Heart left ventricle (tissue), 16 donors: ENCODE results near the gene MRPS15. TPM values are rescaled to one million over a fixed set of nuclear protein-coding genes. Genes with fewer than 3 reads are reported as not detected.
A peak's percentile ranks its signal among the peaks of the same experiment; 100 is the strongest.

ENCODE experiments used
- ATAC-seq, 4 donors: fragments of 200-7000 bp; cut with Tn5 transposase; one replicate each; pipeline ENCODE4 v1.9.1; 2020 to 2022; ENCODE audit warnings: moderate library complexity in 4 of 4, mild to moderate bottlenecking in 3 of 4, moderate number of reproducible peaks in 1 of 4
- DNase-seq, 5 donors: peaks; one replicate each; pipeline ENCODE4 v3.0.0-alpha.2; 2020
- H3K27ac ChIP-seq, 12 donors: fragments of 200-600 bp; sonication (generic) in 4 of 12; one replicate each; pipeline versions ENCODE4 v1.5.0 to v1.8.0; 2016 to 2022; ENCODE audit warnings: mild to moderate bottlenecking in 2 of 12
- H3K27me3 ChIP-seq, 9 donors: fragments of 200-600 bp; sonication (generic) in 2 of 9; one replicate each; pipeline versions ENCODE4 v1.5.1 to v1.8.0; 2016 to 2022; ENCODE audit warnings: mild to moderate bottlenecking in 3 of 9
- H3K36me3 ChIP-seq, 9 donors: fragments of 200-600 bp; sonication (generic) in 2 of 9; one replicate each; pipeline versions ENCODE4 v1.5.0 to v1.8.0; 2018 to 2022; ENCODE audit warnings: mild to moderate bottlenecking in 2 of 9
- H3K4me1 ChIP-seq, 12 donors: fragments of 200-600 bp; sonication (generic) in 4 of 12; one replicate each; pipeline versions ENCODE4 v1.5.0 to v1.8.0; 2016 to 2022; ENCODE audit warnings: mild to moderate bottlenecking in 3 of 12
- H3K4me3 ChIP-seq, 12 donors: fragments of 200-600 bp; sonication (generic) in 4 of 12; one replicate each; pipeline versions ENCODE4 v1.5.0 to v1.8.0; 2017 to 2022; ENCODE audit warnings: mild to moderate bottlenecking in 9 of 12, moderate library complexity in 4 of 12
- H3K9me3 ChIP-seq, 12 donors: fragments of 200-600 bp; sonication (generic) in 4 of 12; one replicate each; pipeline versions ENCODE4 v1.5.0 to v1.8.0; 2016 to 2022; ENCODE audit warnings: mild to moderate bottlenecking in 1 of 12
- CTCF ChIP-seq, 12 donors: fragments of 200-600 bp; sonication (generic) in 4 of 12; IDR thresholded peaks; one replicate each; pipeline versions ENCODE4 v1.5.0 to v1.8.0; 2018 to 2022; ENCODE audit warnings: antibody characterized with exemption in 12 of 12, mild to moderate bottlenecking in 5 of 12
- POLR2A ChIP-seq, 2 donors: fragments of 450-650 bp; IDR thresholded peaks; one replicate each; pipeline ENCODE4 v1.6.1; 2017; ENCODE audit warnings: antibody characterized with exemption in 2 of 2, mild to moderate bottlenecking in 2 of 2, moderate library complexity in 2 of 2
- WGBS, 4 donors: extraction: QIAGEN DNeasy Blood & Tissue Kit in 2 of 4; methylation state at CpG; one replicate each; pipeline versions ENCODE4 v1.1.5 to v1.1.7; 2013 to 2018; 5-methylcytosine and 5-hydroxymethylcytosine counted together
- intact Hi-C, 10 donors: fragments of 100-400 bp; cut with DNase I; formaldehyde crosslinking; loops; one replicate each; pipeline versions ENCODE4 v1.11.1 to v1.14.2; 2022
- polyA plus RNA-seq, 2 donors: library from polyadenylated mRNA; stranded (reverse); fragments of 200-250 nt; gene quantifications; one replicate each; pipeline ENCODE4 v1.2.3, GENCODE V29; 2013
- total RNA-seq, 9 donors: library from RNA; depleted of rRNA in 2 of 9; stranded (reverse); fragments of >200 nt in 2 of 9; fragmentation: NEBNext Ultra II Directional in 3 of 9; extraction: Animal tissue kit (Norgen Biotek cat#: 25700) in 3 of 9; gene quantifications; one replicate each; pipeline versions ENCODE4 v1.1.0 to v1.2.4, GENCODE V29; 2016 to 2023
- donor health status: ischemic (EF 13 %, LVEDD 7.1; RV severe dilation, severe dysfunction).
- donor health status: healthy with polysubstance abuse.
- donor health status: DM: no; HTN: yes; CAD: no.
- donor health status: DM: no; HTN: no; CAD: no.
- donor health status: ischemic (EF 25% LVEDD 6.9; RV normal size, moderate dysfunction).
- donor health status: ischemic (EF 25% LVEDD 5.7; RV mildly dilated, moderate dysfunction).
- donor health status: healthy.
- donor health status: DM: yes; HTN: yes; CAD: no.
- donor health status: ischemic (EF 35%, LVEDD 5.7; RV mildly dilated, moderate dysfunction).
- donor health status: nonischemic (EF 11% LVEDD 7.7; RV severe dilation, severe dysfunction).
- donor health status: DM: yes; HTN: yes; CAD: no.
- donor health status: PGD.
- donor health status: ischemic (EF 29% LVEDD 5.4; RV normal size, mild dysfunction).
- donor health status: nonischemic (EF 23%, LVEDD 6.1; RV moderate dilation, normal function).

Gene MRPS15
- total and polyA plus RNA-seq, 11 donors, result 83.5 to 396 (median 108) TPM

DNA sequence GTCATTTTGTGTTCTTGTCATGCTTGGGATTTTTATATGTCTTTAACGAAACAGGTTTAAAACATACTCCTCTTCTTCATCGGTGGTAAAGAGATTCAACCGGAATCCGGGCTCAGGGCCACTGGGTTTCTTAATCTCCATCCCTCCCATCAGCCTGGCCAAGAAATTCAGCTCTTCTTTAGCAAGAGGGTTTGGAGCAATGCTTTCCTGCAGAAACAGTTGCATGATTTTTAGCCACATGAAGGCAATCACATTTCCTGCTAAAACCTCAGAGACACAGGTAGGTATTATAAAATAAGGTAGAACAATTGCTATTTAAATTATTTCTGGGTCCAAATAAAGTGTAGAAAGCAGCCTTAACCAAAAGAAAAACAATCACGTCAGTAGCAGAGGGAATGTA is 43.8 kb downstream of the MRPS15 start:
- Histone ChIP-seq H3K27me3 (no peaks in the 10 kb centered on the region), H3K9me3 (no peaks in the 10 kb centered on the region), H3K4me1 (peaks cover 0 to 21% (median 8%) of the 10 kb centered on the region in 12 donors), H3K4me3 (no peak overlapping the region), H3K36me3 (peaks cover 0 to 37% (median 15%) of the 10 kb centered on the region in 9 donors), H3K27ac (peak overlapping the region in 1 of 12 donors; percentile 33)
- no peak for DNase-seq
- no peak for ATAC-seq
- intact Hi-C loops, result loop anchor here (1.0 to 5.0 kb wide), 9 partner anchors 78 to 323 kb away; partner anchors contain the start of genes SH3D21 (in 1 of the 10) and TRAPPC3 (in 1 of the 10)
- 31 to 53% (median 38%) methylated on average over 5 of the region's 5 CpGs for WGBS, 4 donors
- TF ChIP-seq POLR2A (IDR thresholded peaks at IDR 0.05) (no peak), CTCF (IDR thresholded peaks at IDR 0.05) (no peak)

DNA sequence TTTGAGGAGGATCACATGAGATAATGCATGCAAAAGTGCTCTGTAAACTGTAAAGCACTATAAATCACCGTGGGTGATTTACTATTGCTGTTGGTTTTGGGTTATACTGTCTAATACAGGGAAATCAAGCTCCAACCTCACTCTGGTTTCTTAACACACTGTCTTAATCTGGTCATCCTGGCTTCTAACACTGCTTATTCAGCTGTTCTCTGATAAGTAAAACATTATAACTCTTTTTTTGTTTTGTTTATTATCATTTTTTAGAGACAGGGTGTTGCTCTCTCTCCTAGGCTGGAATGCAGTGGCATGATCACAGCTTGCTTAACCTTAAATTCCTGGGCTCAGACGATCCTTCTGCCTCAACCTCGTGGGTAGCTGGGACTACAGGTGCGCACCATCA is 44.6 kb downstream of the MRPS15 start:
- Histone ChIP-seq H3K36me3 (peaks cover 0 to 30% (median 15%) of the 10 kb centered on the region in 9 donors), H3K9me3 (no peaks in the 10 kb centered on the region), H3K27ac (no peak overlapping the region), H3K4me3 (no peak overlapping the region), H3K4me1 (peaks cover 0 to 21% (median 8%) of the 10 kb centered on the region in 12 donors), H3K27me3 (no peaks in the 10 kb centered on the region)
- WGBS, 4 donors, result 74 to 91% (median 81%) methylated on average over 4 of the region's 4 CpGs
- ATAC-seq, result no peak
- intact Hi-C loops, result loop anchor here in 2 of 10 donors (1.0 to 5.0 kb wide), 2 partner anchors 77 to 317 kb away; no protein-coding TSS in a partner anchor
- TF ChIP-seq POLR2A (IDR thresholded peaks at IDR 0.05), result no peak
- no peak for TF ChIP-seq CTCF (IDR thresholded peaks at IDR 0.05)
- no peak for DNase-seq

DNA sequence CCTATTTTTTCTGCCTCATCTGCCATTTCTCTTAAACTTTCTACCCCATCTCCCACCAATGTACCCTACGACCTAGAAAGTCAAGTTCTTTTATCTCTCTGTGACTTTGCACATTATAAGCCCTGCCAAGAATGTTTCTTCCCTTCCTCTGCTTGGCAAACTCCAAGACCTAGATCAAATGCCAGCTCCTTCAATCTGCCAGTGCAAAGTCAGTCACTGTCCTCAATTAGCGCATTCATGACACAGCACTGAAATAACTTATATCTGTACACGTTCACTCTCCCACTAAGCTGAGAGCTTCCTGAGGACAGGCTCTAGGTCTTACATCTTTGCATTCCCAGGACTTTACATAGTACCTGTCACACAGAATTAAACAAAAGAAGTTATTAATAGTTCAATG is 45.0 kb downstream of the MRPS15 start:
- TF ChIP-seq POLR2A (IDR thresholded peaks at IDR 0.05), result no peak
- TF ChIP-seq CTCF (IDR thresholded peaks at IDR 0.05), result no peak
- Histone ChIP-seq H3K9me3 (no peaks in the 10 kb centered on the region), H3K4me3 (no peak overlapping the region), H3K36me3 (peaks cover 0 to 30% (median 15%) of the 10 kb centered on the region in 9 donors), H3K27ac (no peak overlapping the region), H3K4me1 (peaks cover 0 to 21% (median 8%) of the 10 kb centered on the region in 12 donors), H3K27me3 (no peaks in the 10 kb centered on the region)
- ATAC-seq, result peak in 2 of 4 donors; percentile 25 to 52
- no peak for DNase-seq
- 47 to 64% (median 60%) methylated on average over 3 of the region's 3 CpGs for WGBS, 4 donors
- intact Hi-C loops, result loop anchor here in 2 of 10 donors (1.0 to 5.0 kb wide), 2 partner anchors 77 to 317 kb away; no protein-coding TSS in a partner anchor

DNA sequence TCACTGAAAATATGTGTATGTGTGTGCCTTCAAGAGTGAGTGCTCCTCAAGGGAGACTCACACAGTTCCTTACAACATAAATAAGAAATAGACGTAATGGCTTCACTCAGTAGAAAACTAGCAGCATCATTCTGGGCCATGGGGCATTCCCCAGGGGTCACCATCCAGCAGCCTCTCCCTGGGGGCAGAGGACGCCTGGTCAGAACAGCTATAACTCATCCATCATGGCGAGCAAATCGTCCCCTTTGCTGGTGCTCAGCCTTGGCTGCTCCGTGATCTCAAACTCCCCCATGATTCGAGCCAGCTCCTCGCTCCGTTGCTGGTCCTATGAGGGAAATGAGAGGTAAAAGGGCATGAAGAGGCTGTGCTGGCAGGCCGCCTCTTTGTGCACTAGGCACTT is 46.3 kb downstream of the MRPS15 start:
- H3K9me3 ChIP-seq, result no peaks in the 10 kb centered on the region
- no peak overlapping the region for H3K27ac ChIP-seq
- intact Hi-C loops, result loop anchor here in 1 of 10 donors (5.0 kb wide), 1 partner anchor 316 kb away; no protein-coding TSS in a partner anchor
- DNase-seq (no peak), ATAC-seq (no peak)
- TF ChIP-seq POLR2A (IDR thresholded peaks at IDR 0.05) (no peak), CTCF (IDR thresholded peaks at IDR 0.05) (no peak)
- WGBS, 4 donors, result 80 to 92% (median 86%) methylated on average over 7 to 9 of the region's 9 CpGs
- H3K4me3 ChIP-seq, result no peak overlapping the region
- H3K4me1 ChIP-seq, result peaks cover 0 to 21% (median 8%) of the 10 kb centered on the region in 12 donors
- H3K27me3 ChIP-seq, result no peaks in the 10 kb centered on the region
- peaks cover 0 to 26% (median 14%) of the 10 kb centered on the region in 9 donors for H3K36me3 ChIP-seq
